ENCODE measurements around the gene ABL1. TPM values are rescaled to one million over a fixed set of nuclear protein-coding genes. Genes with fewer than 3 reads are reported as not detected.

Gene ABL1
- total RNA-seq, 1 experiment from 2014 or later = 83.6 TPM

DNA sequence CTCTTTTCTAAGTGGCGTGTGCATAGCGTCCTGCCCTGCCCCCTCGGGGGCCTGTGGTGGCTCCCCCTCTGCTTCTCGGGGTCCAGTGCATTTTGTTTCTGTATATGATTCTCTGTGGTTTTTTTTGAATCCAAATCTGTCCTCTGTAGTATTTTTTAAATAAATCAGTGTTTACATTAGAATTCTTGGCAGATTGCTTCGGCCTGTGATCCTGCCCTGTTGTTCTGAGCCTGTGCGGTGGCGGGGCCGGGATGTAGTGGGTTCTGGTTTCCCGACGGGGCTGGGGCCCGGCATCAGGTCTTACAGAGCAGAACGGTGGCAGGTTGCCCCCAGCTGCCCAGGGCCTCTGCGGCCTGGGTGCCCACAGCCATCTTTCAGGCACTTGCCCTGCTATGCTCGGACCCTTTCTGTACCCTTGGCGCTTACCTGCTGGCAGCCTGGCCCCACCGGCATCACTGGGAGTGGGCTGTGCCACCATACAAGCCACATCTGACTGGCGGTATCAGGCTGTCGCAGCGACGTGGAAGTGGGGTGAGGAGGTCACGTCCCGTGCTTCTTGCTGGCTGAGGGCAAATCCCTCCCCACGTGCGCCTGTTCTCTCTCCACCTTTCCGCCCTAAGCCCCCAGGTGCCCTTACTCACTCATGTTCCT lies 52.6 kb downstream of the ABL1 start:
- H4K5ac ChIP-seq (ENCODE audit: insufficient read length, low read depth, low read length) = no peak overlapping the region
- H3K27ac ChIP-seq (ENCODE audit: insufficient read length, low read depth, low read length) = no peak overlapping the region
- H3K14ac ChIP-seq (ENCODE audit: insufficient read depth, low read length) = no peak overlapping the region
- no peaks in the 10 kb centered on the region for H3K27me3 ChIP-seq (ENCODE audit: insufficient read depth, low read length)
- DNase-seq = no peak
- no peaks in the 10 kb centered on the region for H3K23me2 ChIP-seq (ENCODE audit: insufficient read length, low read depth, low read length, poor library complexity, severe bottlenecking)
- Mint-ChIP-seq H3K36me3 (ENCODE audit: insufficient read depth in 1 of 3, low read depth in 3 of 3) (peaks cover 22 to 69% (median 52%) of the 10 kb centered on the region in 3 experiments), H3K9me3 (no peaks in the 10 kb centered on the region), H3K4me3 (no peak overlapping the region), H3K27me3 (ENCODE audit: low read depth) (no peaks in the 10 kb centered on the region; the same call in 1 of the 2 replicates), H3K4me1 (peaks cover 3 to 5% of the 10 kb centered on the region in 2 experiments; a peak in 3 of 4 replicates), H3K27ac (peak overlapping the region in 1 of 3 experiments; percentile 14; a peak in 3 of 7 replicates)
- no peak overlapping the region for H2BK12ac ChIP-seq (ENCODE audit: insufficient read length, low read depth, low read length)
- no peak overlapping the region for H4K8ac ChIP-seq (replicated peaks; ENCODE audit: insufficient read length, low read depth, low read length)
- WGBS (ENCODE audit: extremely low coverage, insufficient read length, low lambda C conversion rate) = no CpG with 5 or more reads among the region's 25 CpGs
- H3K4ac ChIP-seq (ENCODE audit: low read depth, low read length) = no peak overlapping the region
- H4K91ac ChIP-seq (ENCODE audit: insufficient read length, low read depth, low read length) = no peak overlapping the region
- no peak overlapping the region for H2BK5ac ChIP-seq (ENCODE audit: insufficient read length, low read length)
- no peak overlapping the region for H3K18ac ChIP-seq (ENCODE audit: insufficient read length, low read depth, low read length)
- H2AK5ac ChIP-seq (ENCODE audit: insufficient read length, low read length) = no peak overlapping the region
- no peak overlapping the region for H3K56ac ChIP-seq (ENCODE audit: insufficient read length, low read depth, low read length)
- no peak overlapping the region for H3T11ph ChIP-seq (ENCODE audit: low read length)
- no peak overlapping the region for H2BK20ac ChIP-seq (ENCODE audit: low read depth, low read length, poor library complexity, severe bottlenecking)
- H2BK15ac ChIP-seq (ENCODE audit: low read depth, low read length) = no peak overlapping the region
- H3K23ac ChIP-seq (ENCODE audit: insufficient read length, low read depth, low read length) = no peak overlapping the region
- H3K9me3 ChIP-seq (ENCODE audit: control insufficient read depth, low read depth, low read length) = no peaks in the 10 kb centered on the region
- H2AFZ ChIP-seq (ENCODE audit: low read length) = no peak overlapping the region
- H3K79me2 ChIP-seq (ENCODE audit: insufficient read depth, low read length) = no peaks in the 10 kb centered on the region
- H3K4me1 ChIP-seq (ENCODE audit: insufficient read depth, low read length) = no peaks in the 10 kb centered on the region
- no peak for TF ChIP-seq CTCF (conservative IDR thresholded peaks at IDR 0.05)
- no peak overlapping the region for H3K4me2 ChIP-seq (ENCODE audit: insufficient read depth, insufficient read length, low read length)
- no peaks in the 10 kb centered on the region for H3K79me1 ChIP-seq (ENCODE audit: insufficient read depth, low read depth, low read length, poor library complexity, severe bottlenecking)
- no peaks in the 10 kb centered on the region for H4K20me1 ChIP-seq (ENCODE audit: control insufficient read depth, insufficient read depth, insufficient read length)
- no peak overlapping the region for H3K9ac ChIP-seq (ENCODE audit: extremely low read depth, insufficient read length, low read length)
- H2BK120ac ChIP-seq (ENCODE audit: low read depth, low read length, poor library complexity, severe bottlenecking) = no peak overlapping the region
